HEK293T (cell line): ENCODE data around the gene SYCP3.

Experiments
- ARNT ChIP-seq: fragments of 450-650 bp; IDR thresholded peaks from 2 replicates; pipeline ENCODE4 v1.6.1; 2017; ENCODE audit warnings: mild to moderate bottlenecking
- BHLHE40 ChIP-seq: fragments of 450-650 bp; IDR thresholded peaks from 2 replicates; pipeline ENCODE4 v1.6.1; 2016; ENCODE audit warnings: mild to moderate bottlenecking, moderate library complexity, borderline replicate concordance
- CTBP1 ChIP-seq: fragments of 450-650 bp; IDR thresholded peaks from 2 replicates; pipeline ENCODE4 v1.6.1; 2016; ENCODE audit warnings: borderline replicate concordance
- ELF4 ChIP-seq: fragments of 450-650 bp; IDR thresholded peaks from 2 replicates; pipeline ENCODE4 v1.6.1; 2017; ENCODE audit warnings: antibody characterized with exemption
- FOXK2 ChIP-seq: fragments of 450-650 bp; IDR thresholded peaks from 2 replicates; pipeline ENCODE4 v1.6.1; 2016; ENCODE audit warnings: mild to moderate bottlenecking
- FOXM1 ChIP-seq: fragments of 450-650 bp; IDR thresholded peaks from 2 replicates; pipeline ENCODE4 v1.6.1; 2017; ENCODE audit warnings: mild to moderate bottlenecking, borderline replicate concordance
- L3MBTL2 ChIP-seq: fragments of 450-650 bp; conservative IDR thresholded peaks from 2 replicates; pipeline ENCODE4 v1.6.1; 2016; ENCODE audit warnings: mild to moderate bottlenecking
- LEF1 ChIP-seq: fragments of 450-650 bp; IDR thresholded peaks from 2 replicates; pipeline ENCODE4 v1.6.1; 2017; ENCODE audit warnings: mild to moderate bottlenecking, borderline replicate concordance
- SUZ12 ChIP-seq: fragments of 450-650 bp; IDR thresholded peaks from 2 replicates; pipeline ENCODE4 v1.6.1; 2016; ENCODE audit warnings: mild to moderate bottlenecking

DNA sequence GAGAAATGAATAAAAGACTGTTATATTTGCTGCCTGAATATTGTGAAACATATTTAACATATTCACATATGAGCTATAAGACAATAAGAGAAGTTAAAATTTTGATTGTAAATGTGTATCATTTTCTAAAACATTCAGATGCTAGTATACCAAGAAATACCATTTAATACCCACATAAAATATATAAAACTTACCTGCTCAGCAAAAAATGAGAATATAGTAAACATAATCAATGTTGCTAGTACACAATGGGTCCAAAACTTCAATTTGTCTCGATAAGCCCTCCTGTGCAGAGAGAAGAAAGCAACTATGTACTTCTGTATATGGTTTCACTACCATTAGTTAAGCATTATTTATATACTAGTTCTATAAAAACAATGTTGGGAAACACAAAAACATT is 9.6 kb upstream of the SYCP3 start:
- TF ChIP-seq FOXK2 (no peak), BHLHE40 (no peak), ARNT (no peak), L3MBTL2 (no peak), ELF4 (no peak), LEF1 (no peak), FOXM1 (no peak), CTBP1 (no peak), SUZ12 (no peak)
